Measurements from ENCODE around the gene HIKESHI.

HIKESHI gene

GRCh38 chr11:86380295-86381059 is 78.4 kb downstream of the HIKESHI start:
- DNase-seq: no peak

GRCh38 chr11:86383041-86383955 is 81.3 kb downstream of the HIKESHI start:
- no peak for DNase-seq

- no peak for DNase-seq
These were observed 84.2 kb downstream of the HIKESHI start for GRCh38 chr11:86386283-86386682.

GRCh38 chr11:86386746-86387145 is 84.7 kb downstream of the HIKESHI start:
- no peak for DNase-seq

- no peak for DNase-seq
These were observed 86.2 kb downstream of the HIKESHI start for GRCh38 chr11:86388198-86388597.

DNA sequence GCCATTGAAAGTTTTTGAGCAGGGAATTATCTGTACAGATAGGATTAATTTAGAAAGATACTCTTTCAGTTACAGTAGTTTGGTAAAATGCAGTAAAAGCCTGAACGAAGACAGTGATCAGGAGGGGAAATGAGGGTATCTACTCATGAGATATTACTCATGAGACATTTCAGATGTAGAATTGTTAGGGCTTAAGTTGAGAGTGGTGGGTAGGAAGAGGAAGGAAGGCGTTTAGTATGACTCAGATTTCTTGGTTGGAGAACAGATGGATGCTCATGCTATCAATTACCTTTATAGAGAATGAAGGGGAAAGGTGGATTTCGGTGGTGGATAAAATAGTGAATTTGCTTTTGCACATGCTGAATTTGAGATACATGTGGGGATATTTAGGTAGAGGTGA is 88.4 kb downstream of the HIKESHI start:
- no peak for DNase-seq

- no peak for DNase-seq
These were observed 93.1 kb downstream of the HIKESHI start for GRCh38 chr11:86395061-86395551.

Measured in NCI-H226 (cell line).